Measurements from ENCODE around the gene ATXN2. TPM values are rescaled to one million over a fixed set of nuclear protein-coding genes. Genes with fewer than 3 reads are reported as not detected.
A peak's percentile ranks its signal among the peaks of the same experiment; 100 is the strongest.

ATXN2 gene
- total RNA-seq, 4 donors from 2014 or later: 35.1 to 70.0 (median 55.4) TPM

DNA sequence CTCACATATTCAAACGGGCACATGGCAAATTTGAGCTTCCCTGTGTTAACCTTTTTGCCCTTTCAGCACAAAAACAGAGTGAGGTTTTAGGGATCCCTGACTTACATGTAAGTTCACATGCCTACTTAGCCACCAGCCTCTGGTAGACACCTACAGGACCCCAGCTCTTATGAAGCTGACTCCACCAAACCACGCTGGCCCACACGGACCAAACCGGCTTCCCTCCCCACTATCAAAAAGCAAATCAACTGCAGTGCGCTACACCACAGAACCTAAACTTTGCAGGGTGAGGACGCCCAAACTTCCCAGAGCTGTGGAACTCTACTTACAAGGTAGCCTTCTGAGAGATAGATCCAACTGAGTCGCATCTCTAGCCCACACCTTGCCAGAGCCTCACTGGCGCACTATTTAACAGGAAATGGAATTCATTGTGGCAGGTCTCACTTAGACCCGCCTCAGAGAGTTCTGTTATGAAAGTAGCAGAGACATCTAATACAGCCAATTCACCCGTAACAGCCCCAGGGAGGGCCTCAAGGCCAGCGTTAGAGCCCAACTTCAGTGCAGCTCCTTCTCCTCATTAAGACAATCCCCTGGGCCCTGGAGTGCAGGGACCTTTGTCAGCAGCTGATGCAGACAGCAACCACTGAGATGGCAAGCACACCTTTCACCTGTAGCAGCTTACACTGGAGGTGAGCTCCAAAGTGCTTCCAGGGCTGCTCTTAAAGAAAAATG, 144.2 kb downstream of the ATXN2 start:
- DNase-seq (ENCODE audit: low spot score): no peak
- TF ChIP-seq, protein P1, sequence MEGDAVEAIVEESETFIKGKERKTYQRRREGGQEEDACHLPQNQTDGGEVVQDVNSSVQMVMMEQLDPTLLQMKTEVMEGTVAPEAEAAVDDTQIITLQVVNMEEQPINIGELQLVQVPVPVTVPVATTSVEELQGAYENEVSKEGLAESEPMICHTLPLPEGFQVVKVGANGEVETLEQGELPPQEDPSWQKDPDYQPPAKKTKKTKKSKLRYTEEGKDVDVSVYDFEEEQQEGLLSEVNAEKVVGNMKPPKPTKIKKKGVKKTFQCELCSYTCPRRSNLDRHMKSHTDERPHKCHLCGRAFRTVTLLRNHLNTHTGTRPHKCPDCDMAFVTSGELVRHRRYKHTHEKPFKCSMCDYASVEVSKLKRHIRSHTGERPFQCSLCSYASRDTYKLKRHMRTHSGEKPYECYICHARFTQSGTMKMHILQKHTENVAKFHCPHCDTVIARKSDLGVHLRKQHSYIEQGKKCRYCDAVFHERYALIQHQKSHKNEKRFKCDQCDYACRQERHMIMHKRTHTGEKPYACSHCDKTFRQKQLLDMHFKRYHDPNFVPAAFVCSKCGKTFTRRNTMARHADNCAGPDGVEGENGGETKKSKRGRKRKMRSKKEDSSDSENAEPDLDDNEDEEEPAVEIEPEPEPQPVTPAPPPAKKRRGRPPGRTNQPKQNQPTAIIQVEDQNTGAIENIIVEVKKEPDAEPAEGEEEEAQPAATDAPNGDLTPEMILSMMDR (IDR thresholded peaks at IDR 0.05): no peak
- no peak for ATAC-seq (ENCODE audit: low FRiP score)

DNA sequence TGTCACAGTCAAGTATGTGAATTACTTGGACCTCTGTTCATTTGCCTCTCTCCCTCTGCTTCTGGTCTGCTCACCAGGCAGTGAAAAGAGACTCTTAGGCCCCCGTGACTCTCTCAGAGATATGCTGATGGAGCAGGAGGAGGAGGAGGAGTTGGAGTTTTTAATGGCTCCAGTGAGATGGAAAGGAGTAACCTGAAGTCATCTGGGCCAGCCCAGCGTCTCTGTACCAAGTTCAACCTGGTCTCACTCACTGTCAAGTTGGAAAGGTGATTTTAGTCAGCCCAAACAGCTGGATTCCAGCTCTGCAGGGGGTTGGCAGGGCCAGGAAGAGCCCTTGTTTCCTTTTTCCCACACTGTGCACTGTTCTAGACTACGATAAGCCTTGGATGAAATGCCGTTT, 144.8 kb downstream of the ATXN2 start:
- DNase-seq (ENCODE audit: low spot score) (no peak), ATAC-seq (ENCODE audit: low FRiP score) (no peak)
- TF ChIP-seq, protein P1 (IDR thresholded peaks at IDR 0.05): no peak

DNA sequence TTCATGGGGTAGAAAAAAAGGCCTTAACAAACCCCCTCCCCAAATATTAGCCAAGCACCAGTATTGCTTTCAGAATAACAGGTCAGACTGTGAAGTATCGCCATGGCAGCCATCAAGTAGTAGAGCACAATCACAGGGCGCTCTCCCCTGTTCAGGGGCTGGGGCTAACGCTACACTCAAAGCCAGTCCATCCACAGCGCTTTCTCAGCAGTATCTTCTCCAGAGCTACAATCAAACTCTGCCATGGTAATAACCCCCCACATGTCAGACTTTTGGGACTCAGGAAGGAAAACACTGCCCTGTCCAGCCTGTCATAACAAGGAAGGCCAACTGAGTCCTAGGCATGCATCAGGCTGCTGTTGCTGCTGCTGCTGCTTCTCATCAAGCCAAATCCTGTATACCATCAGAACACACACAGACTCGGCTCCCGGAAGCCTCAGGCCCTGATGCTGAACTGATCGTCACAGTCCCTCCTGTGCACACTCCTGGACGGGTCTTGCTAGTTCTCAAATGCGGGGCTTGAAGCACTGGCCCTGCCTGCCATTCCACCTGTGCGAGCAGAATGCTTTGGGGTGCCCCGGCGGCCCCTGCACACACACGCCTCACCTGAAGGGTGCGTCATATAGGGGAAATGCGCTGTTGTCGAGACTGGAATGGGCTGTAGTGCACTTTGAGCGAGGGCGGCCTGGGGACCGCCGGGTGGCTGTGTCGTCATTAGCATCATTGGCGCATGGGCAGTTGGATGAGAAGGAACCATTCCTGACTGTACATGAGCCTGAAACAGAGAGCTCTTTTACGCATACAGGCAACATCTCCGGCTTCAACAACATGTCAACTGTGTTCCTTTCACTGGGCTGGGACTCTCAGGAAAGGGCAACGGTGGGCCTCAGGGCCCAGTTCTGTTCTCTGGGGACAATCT, 145.8 kb downstream of the ATXN2 start:
- ATAC-seq (ENCODE audit: low FRiP score): no peak
- no peak for DNase-seq (ENCODE audit: low spot score)
- TF ChIP-seq, protein P1 (IDR thresholded peaks at IDR 0.05): no peak

DNA sequence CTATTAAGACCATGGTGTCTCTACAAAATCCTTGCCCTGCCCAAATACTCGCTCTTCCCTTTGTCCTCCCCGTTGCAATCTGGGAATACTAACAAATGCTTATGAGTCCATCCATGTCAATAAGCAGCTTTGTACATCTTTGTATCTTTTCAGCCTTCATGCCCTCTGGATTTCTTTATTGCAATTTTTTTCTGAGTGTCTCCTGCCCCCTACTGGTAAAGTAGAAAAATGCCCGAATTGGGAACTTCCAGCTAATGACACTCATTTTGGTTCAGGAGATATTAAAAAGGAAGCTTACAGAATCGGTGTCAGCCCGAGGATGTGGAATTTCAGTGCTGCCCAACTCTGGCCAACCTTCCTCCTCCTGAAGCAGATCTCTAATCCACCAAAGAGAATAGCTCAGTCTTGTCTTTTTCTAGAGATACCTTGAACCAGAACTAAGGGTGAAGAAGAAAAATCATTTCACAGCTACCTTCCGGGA, 147.4 kb downstream of the ATXN2 start:
- TF ChIP-seq, protein P1 (IDR thresholded peaks at IDR 0.05): peak in 2 of 3 donors; percentile 27 to 76
- DNase-seq (ENCODE audit: low spot score) (no peak), ATAC-seq (ENCODE audit: low FRiP score) (no peak)

DNA sequence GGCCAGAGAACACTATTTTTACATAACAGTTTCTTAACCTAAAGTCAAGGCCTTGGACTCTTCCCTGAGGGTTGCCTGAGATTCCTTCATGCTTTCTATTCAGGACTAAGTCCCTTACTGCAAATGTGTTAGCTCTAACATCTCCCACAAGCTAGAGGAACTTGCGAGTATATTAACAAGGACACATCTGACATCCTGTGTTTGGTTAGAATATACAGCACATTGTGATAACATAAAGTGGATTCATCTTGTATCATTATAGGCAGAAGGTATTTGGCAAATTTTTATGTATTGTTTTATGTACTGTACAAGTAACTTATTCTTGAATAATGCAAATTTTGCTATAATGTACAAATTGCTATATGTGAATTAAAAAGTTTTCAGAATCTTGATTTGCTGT, 147.9 kb downstream of the ATXN2 start:
- no peak for DNase-seq (ENCODE audit: low spot score)
- no peak for ATAC-seq (ENCODE audit: low FRiP score)
- TF ChIP-seq, protein P1 (IDR thresholded peaks at IDR 0.05): no peak

DNA sequence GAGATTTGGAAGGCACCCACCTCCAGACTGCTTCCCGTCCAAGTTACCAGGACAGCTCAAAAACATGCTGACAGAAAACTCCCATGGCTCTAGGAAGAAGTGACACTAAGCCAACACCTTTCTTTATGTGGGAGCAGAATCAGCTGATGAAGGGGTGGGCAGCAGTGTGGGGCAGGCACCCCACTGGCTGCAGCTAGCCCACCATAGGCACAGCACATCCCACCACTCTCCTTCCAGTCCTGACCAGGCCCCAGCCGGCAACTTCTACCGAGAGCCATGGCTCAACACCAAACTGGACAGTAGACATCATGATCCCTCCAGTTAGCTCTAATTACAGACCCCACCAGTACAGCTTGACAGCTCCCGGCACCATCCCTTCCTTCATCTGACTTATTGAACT, 148.4 kb downstream of the ATXN2 start:
- ATAC-seq (ENCODE audit: low FRiP score) (no peak), DNase-seq (ENCODE audit: low spot score) (no peak)
- TF ChIP-seq, protein P1 (IDR thresholded peaks at IDR 0.05): no peak
